ENCODE data around the gene SFMBT2.

GRCh38 chr10:7152982-7153381, 257.9 kb downstream of the SFMBT2 start:
- TF ChIP-seq HMGA2 (CRISPR knock-in tag; IDR thresholded peaks at IDR 0.05): no peak
- TF ChIP-seq JUN (CRISPR knock-in tag; IDR thresholded peaks at IDR 0.05): no peak
- no peak for TF ChIP-seq SP1 (CRISPR knock-in tag; conservative IDR thresholded peaks at IDR 0.05)
- no peak for TF ChIP-seq CTCF (IDR thresholded peaks at IDR 0.05)
- no peak for TF ChIP-seq CREB1 (CRISPR knock-in tag; IDR thresholded peaks at IDR 0.05)
- TF ChIP-seq RELA (CRISPR knock-in tag; IDR thresholded peaks at IDR 0.05; ENCODE audit: borderline replicate concordance): no peak
- TF ChIP-seq MAX (CRISPR knock-in tag; IDR thresholded peaks at IDR 0.05): no peak
- TF ChIP-seq FOXJ3 (CRISPR knock-in tag; IDR thresholded peaks at IDR 0.05; ENCODE audit: borderline replicate concordance): no peak
- TF ChIP-seq NR1H2 (CRISPR knock-in tag; IDR thresholded peaks at IDR 0.05): no peak
- no peak for TF ChIP-seq ZNF219 (CRISPR knock-in tag; IDR thresholded peaks at IDR 0.05; ENCODE audit: borderline replicate concordance)
- TF ChIP-seq E2F4 (CRISPR knock-in tag; IDR thresholded peaks at IDR 0.05; ENCODE audit: borderline replicate concordance, low read depth): no peak
- TF ChIP-seq, protein P1, sequence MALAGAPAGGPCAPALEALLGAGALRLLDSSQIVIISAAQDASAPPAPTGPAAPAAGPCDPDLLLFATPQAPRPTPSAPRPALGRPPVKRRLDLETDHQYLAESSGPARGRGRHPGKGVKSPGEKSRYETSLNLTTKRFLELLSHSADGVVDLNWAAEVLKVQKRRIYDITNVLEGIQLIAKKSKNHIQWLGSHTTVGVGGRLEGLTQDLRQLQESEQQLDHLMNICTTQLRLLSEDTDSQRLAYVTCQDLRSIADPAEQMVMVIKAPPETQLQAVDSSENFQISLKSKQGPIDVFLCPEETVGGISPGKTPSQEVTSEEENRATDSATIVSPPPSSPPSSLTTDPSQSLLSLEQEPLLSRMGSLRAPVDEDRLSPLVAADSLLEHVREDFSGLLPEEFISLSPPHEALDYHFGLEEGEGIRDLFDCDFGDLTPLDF (CRISPR knock-in tag; IDR thresholded peaks at IDR 0.05): no peak
- no peak for TF ChIP-seq NFYB (CRISPR knock-in tag; conservative IDR thresholded peaks at IDR 0.05; ENCODE audit: low read depth)
